HG02623 (cell line): ENCODE results near the gene VPS4B.
"Not testable (repeated sequence)": the region's sequence is repeated elsewhere in the genome, so short reads cannot be mapped to it uniquely, and the experiment has no call there.

Experiments
- ATAC-seq: cut with Tn5 transposase; IDR thresholded peaks from one replicate; pipeline ENCODE4 v1.9.1; 2021; ENCODE audit warnings: moderate library complexity; ENCODE audit not compliant: unreplicated experiment

The VPS4B gene

DNA sequence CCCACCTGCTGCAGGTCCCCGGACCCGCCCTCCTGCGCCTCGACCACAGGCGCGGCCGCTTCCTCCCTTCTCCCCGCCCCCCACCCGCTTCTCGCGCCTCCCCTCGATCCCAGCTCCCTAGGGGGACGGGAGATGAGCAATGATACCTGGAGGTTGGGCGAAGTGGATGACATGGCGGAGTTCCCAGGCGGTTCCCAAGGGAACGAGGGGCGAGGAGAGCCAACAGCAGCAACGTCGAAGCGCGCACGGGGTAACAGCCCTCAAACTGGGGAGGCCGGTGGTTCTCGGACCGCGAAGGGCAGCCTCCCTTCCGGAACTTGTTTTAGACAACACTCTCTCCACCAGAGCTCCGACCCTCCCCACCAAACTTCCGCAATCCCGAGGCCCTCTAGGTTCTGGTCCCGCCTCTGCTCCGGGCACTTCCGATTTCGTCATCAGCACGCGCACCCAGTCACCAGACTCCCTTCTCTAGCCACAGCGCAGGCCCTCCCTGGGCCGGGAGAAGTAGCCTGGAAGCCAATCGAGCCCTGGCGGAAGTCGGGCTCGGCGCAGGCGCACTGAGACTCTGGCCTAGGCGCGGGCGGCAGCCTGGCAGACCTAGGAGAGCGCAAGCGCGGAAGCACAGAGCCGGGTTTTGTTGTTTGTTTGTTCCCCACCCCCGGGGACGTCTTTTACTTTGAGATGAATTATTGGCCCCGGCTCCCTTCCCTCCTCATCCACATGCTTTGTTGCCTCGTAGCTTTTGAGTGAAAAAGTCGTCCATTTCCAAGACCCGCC lies at the start of gene VPS4B:
VPS4B (minus strand) TSS at position 390 of the 777 bp plus-strand sequence; CDS start at position 173, 217 bp downstream.
- ATAC-seq, result peak; percentile 96

- no peak for ATAC-seq
Observed at GRCh38 chr18:63470751-63471150, 48.5 kb upstream of the VPS4B start.

DNA sequence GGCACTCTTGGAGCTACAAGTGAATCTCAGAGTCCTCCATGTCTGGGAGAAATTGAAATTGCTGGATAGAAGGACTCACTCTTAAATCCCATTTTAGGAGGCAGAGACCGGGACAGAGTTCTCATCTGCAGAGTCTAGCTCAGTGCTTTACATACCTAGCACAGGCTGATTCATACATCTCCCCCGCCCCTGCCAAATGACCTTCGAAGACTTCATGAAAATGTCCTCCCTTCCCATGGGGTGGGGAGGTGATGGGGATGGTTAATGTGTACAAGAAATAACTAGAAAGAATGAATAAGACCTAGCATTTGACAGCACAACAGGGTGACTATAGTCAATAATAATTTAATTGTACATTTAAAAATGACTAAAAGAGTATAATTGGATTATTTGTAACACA lies 46.3 kb upstream of the VPS4B start:
- ATAC-seq, result no peak

DNA sequence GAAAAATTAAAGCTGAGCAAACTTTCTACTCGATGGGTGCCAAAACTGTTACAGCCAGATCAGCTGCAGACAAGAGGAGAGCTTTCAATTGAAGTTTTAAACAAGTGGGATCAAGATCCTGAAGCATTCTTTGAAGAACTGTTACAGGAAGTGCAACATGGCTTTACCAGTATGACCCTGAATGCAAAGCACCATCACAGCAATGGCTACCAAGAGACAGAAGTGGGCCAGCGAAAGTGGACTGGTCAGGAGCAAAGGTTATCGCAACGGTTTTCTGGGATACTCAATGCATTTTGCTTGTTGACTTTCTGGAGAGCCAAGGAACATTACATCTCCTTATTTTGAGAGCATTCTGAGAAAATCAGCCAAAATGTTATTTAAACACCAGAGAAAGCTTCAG lies 45.4 kb upstream of the VPS4B start:
- no peak for ATAC-seq

DNA sequence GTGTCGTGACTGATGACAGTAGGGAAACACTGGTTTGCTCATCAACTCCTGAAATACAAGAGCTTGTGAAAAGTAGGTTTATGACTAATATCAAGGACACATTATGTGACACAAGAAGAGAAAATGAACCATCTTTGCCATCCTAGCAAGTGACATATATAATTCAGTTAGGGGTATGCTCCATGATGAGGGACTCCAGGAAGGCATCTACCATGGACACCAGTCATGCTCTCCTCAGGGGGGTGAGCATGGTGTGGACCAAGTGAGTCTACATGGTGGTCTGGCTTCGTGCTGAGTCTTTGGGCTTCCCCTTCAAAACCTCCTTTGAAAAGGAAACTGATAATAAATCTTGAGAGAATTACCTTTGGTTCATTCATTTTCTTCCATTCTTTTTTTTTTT lies 42.8 kb upstream of the VPS4B start:
- ATAC-seq, result no peak

DNA sequence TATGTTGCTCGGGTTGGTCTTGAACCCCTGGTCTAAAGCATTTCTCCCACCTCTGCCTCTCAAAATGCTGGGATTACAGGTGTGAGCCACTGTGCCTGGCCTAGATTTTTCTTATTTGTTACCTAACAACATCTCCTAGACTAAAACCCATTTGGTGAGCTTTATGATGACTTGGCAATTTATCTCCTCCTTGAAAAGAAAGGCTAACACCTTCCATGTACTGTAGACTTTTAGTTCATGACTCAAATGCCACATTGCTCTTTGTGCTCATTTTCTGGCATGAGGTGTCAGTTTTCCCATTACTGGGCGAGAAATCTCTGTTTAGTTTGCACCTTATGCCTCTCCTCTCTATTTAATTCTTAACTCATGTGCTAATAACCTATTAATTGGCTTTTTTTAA lies 42.2 kb upstream of the VPS4B start:
- ATAC-seq, result no peak

DNA sequence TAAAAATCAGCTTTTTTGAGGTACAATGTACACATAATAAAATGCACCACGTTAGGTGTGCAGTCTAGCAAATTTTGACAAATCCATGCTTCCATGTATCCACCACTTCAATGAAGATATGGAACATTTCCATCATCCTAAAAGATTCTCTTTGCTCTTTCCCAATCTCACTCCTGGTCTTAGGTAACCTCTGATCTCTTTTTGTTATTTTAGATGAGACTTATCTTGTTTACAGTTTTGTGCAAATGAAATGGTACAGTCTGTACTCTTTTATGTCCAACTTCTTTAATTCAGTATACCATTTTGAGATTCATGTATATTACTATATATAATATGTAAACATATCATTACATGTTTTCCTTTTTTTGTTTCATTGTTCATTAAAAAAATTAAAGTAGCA lies 38.1 kb upstream of the VPS4B start:
- ATAC-seq, result no peak

- no peak for ATAC-seq
Observed at GRCh38 chr18:63457977-63458376, 35.7 kb upstream of the VPS4B start.

DNA sequence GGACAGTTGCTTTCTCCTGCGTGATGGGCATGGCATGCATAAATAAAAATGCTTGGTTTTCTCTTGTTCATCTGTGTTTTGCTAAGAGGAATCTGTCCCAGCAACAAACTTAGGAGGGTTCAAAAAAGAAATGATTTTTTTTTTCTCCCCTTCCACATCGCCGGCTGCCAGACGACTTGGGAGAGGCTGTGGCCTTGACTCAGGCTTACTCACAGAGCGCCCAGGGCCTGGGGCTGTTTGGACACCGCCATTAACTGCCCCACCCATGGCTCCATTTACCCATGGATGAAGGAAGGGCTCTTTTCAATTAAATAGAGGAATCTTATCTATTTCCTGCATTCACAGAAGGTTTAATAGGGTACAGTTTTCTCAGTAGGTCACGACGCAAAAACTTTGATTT lies 32.2 kb upstream of the VPS4B start:
- no peak for ATAC-seq

DNA sequence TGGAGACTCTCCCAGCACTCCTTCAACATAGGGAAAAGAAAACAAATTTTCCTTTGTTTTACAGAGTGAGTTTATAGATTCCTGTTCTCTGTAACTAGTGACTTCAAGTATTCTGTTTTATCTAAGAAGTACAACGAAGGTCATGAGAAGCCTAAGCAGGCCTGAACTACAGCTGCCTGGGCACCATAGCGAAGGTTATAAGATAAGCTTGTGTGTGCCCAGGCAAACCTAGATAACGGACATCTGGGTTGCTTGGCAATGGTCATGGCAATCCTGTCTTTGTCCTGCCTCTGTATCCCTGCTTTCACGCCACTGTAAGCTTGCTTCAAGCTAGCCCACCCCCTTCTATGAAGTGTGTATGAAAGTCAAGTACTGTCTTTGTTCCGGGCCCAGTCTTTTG lies 30.5 kb upstream of the VPS4B start:
- not testable (repeated sequence) for ATAC-seq

GRCh38 chr18:63451799-63452660 lies 29.8 kb upstream of the VPS4B start:
- ATAC-seq, result no peak

- ATAC-seq, result no peak
Observed at GRCh38 chr18:63449426-63449825, 27.1 kb upstream of the VPS4B start.

DNA sequence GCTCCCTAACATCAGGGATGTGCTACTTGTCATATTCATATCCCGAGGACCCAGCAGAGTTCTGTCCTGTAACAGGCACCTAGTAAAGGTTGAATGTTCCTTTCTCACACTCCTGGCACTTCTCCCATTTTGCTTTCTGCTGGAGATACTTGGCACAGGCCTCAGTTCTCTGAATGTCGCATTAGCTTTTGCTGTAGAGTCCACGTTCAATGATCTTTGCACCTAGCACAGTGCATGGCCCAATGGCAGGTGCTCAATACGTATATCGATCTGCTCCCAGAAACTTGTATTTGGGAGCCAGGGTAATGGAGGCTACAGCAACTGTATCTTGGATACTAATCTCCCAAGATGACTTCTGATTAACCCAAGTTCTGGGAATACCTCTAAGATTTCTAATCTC lies 24.8 kb upstream of the VPS4B start:
- no peak for ATAC-seq

- ATAC-seq, result no peak
Observed at GRCh38 chr18:63446266-63446665, 24.0 kb upstream of the VPS4B start.

- ATAC-seq, result no peak
Observed at GRCh38 chr18:63445037-63445436, 22.8 kb upstream of the VPS4B start.

GRCh38 chr18:63444580-63444979 lies 22.3 kb upstream of the VPS4B start:
- ATAC-seq, result no peak

- no peak for ATAC-seq
Observed at GRCh38 chr18:63443829-63444228, 21.6 kb upstream of the VPS4B start.

GRCh38 chr18:63440881-63441280 lies 18.6 kb upstream of the VPS4B start:
- no peak for ATAC-seq

- no peak for ATAC-seq
Observed at GRCh38 chr18:63440219-63440618, 17.9 kb upstream of the VPS4B start.

GRCh38 chr18:63439334-63439733 lies 17.1 kb upstream of the VPS4B start:
- ATAC-seq, result no peak

- no peak for ATAC-seq
Observed at GRCh38 chr18:63438181-63438580, 15.9 kb upstream of the VPS4B start.

GRCh38 chr18:63433334-63433866 lies 11.1 kb upstream of the VPS4B start:
- ATAC-seq, result no peak
